Measurements from ENCODE around the gene ATP9B.

DNA sequence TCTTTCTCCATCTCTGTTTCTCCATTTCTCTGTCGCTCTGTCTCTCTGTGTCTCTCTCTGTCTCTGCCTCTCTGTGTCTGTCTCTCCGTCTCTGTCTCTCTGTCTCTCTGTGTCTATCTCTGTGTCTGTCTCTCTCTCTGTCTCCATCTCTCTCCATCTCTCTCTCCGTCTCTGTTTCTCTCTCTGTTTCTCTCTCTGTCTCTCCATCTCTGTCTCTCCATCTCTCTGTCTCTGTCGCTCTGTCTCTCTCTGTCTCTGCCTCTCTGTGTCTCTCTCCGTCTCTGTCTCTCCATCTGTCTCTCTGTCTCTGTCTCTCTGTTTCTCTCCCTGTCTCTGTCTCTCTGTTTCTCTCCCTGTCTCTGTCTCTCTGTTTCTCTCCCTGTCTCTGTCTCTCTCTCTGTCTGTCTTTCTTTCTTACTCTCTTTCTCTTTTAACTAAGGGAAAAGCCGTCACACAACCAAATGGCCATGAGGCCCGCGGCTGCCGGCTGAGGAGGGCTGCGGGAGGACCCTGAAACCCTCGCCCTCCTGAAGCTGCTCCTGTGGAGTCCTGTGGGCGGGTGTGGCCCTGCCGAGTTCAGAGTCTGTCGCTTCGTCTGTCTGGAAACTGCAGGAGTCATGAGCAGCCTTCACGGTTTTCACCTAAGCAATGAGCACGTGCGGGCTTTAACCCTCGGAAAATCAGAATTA is 355.8 kb downstream of the ATP9B start:
- TF ChIP-seq, protein P1, sequence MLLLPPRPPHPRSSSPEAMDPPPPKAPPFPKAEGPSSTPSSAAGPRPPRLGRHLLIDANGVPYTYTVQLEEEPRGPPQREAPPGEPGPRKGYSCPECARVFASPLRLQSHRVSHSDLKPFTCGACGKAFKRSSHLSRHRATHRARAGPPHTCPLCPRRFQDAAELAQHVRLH (tag by site-specific recombination; IDR thresholded peaks at IDR 0.05), result no peak
- TF ChIP-seq, protein P2, sequence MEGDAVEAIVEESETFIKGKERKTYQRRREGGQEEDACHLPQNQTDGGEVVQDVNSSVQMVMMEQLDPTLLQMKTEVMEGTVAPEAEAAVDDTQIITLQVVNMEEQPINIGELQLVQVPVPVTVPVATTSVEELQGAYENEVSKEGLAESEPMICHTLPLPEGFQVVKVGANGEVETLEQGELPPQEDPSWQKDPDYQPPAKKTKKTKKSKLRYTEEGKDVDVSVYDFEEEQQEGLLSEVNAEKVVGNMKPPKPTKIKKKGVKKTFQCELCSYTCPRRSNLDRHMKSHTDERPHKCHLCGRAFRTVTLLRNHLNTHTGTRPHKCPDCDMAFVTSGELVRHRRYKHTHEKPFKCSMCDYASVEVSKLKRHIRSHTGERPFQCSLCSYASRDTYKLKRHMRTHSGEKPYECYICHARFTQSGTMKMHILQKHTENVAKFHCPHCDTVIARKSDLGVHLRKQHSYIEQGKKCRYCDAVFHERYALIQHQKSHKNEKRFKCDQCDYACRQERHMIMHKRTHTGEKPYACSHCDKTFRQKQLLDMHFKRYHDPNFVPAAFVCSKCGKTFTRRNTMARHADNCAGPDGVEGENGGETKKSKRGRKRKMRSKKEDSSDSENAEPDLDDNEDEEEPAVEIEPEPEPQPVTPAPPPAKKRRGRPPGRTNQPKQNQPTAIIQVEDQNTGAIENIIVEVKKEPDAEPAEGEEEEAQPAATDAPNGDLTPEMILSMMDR (tag by site-specific recombination; IDR thresholded peaks at IDR 0.05), result no peak
- TF ChIP-seq ZNF701 (tag by site-specific recombination; IDR thresholded peaks at IDR 0.05) (no peak), ZNF138 (tag by site-specific recombination; IDR thresholded peaks at IDR 0.05; ENCODE audit: borderline replicate concordance) (no peak), ZNF585B (tag by site-specific recombination; IDR thresholded peaks at IDR 0.05) (no peak)
- TF ChIP-seq, protein P3, sequence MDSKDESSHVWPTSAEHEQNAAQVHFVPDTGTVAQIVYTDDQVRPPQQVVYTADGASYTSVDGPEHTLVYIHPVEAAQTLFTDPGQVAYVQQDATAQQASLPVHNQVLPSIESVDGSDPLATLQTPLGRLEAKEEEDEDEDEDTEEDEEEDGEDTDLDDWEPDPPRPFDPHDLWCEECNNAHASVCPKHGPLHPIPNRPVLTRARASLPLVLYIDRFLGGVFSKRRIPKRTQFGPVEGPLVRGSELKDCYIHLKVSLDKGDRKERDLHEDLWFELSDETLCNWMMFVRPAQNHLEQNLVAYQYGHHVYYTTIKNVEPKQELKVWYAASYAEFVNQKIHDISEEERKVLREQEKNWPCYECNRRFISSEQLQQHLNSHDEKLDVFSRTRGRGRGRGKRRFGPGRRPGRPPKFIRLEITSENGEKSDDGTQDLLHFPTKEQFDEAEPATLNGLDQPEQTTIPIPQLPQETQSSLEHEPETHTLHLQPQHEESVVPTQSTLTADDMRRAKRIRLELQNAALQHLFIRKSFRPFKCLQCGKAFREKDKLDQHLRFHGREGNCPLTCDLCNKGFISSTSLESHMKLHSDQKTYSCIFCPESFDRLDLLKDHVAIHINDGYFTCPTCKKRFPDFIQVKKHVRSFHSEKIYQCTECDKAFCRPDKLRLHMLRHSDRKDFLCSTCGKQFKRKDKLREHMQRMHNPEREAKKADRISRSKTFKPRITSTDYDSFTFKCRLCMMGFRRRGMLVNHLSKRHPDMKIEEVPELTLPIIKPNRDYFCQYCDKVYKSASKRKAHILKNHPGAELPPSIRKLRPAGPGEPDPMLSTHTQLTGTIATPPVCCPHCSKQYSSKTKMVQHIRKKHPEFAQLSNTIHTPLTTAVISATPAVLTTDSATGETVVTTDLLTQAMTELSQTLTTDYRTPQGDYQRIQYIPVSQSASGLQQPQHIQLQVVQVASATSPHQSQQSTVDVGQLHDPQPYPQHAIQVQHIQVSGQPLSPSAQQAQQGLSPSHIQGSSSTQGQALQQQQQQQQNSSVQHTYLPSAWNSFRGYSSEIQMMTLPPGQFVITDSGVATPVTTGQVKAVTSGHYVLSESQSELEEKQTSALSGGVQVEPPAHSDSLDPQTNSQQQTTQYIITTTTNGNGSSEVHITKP (tag by site-specific recombination; IDR thresholded peaks at IDR 0.05), result no peak
- TF ChIP-seq, protein P4, sequence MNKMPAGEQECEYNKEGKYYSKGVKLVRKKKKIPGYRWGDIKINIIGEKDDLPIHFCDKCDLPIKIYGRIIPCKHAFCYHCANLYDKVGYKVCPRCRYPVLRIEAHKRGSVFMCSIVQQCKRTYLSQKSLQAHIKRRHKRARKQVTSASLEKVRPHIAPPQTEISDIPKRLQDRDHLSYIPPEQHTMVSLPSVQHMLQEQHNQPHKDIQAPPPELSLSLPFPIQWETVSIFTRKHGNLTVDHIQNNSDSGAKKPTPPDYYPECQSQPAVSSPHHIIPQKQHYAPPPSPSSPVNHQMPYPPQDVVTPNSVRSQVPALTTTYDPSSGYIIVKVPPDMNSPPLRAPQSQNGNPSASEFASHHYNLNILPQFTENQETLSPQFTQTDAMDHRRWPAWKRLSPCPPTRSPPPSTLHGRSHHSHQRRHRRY (tag by site-specific recombination; IDR thresholded peaks at IDR 0.05), result no peak

Measured in HEK293 (cell line).